GM12801 (cell line): Measurements from ENCODE around the gene HCCS.

Source experiments
- CTCF ChIP-seq: IDR thresholded peaks from one replicate; pipeline ENCODE4 v1.5.1; 2011; ENCODE audit warnings: control low read depth; ENCODE audit not compliant: insufficient read length; ENCODE audit errors: extremely low read depth

Gene HCCS

GRCh38 chrX:11108253-11108941 lies 2.7 kb upstream of the HCCS start:
- no peak for TF ChIP-seq CTCF

- TF ChIP-seq CTCF: no peak
These were observed 1.2 kb upstream of the HCCS start for GRCh38 chrX:11109968-11110367.

- no peak for TF ChIP-seq CTCF
These were observed 815 bp downstream of the HCCS start for GRCh38 chrX:11111947-11112346.

- no peak for TF ChIP-seq CTCF
These were observed 2.6 kb downstream of the HCCS start for GRCh38 chrX:11113731-11114130.

- no peak for TF ChIP-seq CTCF
These were observed 6.6 kb downstream of the HCCS start for GRCh38 chrX:11117745-11118144.

- TF ChIP-seq CTCF: no peak
These were observed 8.3 kb downstream of the HCCS start for GRCh38 chrX:11119313-11119943.

- TF ChIP-seq CTCF: no peak
These were observed 13.0 kb downstream of the HCCS start for GRCh38 chrX:11124112-11124511.

- TF ChIP-seq CTCF: no peak
These were observed 13.9 kb downstream of the HCCS start for GRCh38 chrX:11125060-11125459.
